Common myeloid progenitor, CD34-positive (primary cell): ENCODE data around the gene MAN2A2.

ENCODE experiments used
- CTCF ChIA-PET: fragments of 350-600 bp; sonication (Branson Sonifier 250); formaldehyde crosslinking; loops from one replicate; lab custom pipeline; 2021; ENCODE audit warnings: antibody characterized with exemption; lab: Charles Lee
- POLR2A ChIA-PET: fragments of 350-600 bp; sonication (Branson Sonifier 250); formaldehyde crosslinking; loops from one replicate; lab custom pipeline; 2021; ENCODE audit warnings: antibody characterized with exemption; lab: Charles Lee
- DNase-seq, 3 donors: peaks; one replicate each; pipeline versions ENCODE4 v3.0.0 to v3.0.0-alpha.2; 2013
- H3K27ac ChIP-seq, 2 experiments: 1 replicate in 1 of 2; 2 replicates in 1 of 2; pipeline ENCODE4 v1.7.0; 2013; ENCODE audit warnings: inconsistent platforms in 2 of 2, low read length in 2 of 2, mild to moderate bottlenecking in 2 of 2, low read depth in 1 of 2, moderate library complexity in 1 of 2; ENCODE audit not compliant: severe bottlenecking in 2 of 2, insufficient read depth in 1 of 2, poor library complexity in 1 of 2
- H3K27me3 ChIP-seq, 5 experiments: replicated peaks in 2 of 5; 1 replicate in 3 of 5; 2 replicates in 2 of 5; pipeline versions ENCODE4 v1.6.1 to v1.7.0; 2013; ENCODE audit warnings: low read length in 4 of 5, mild to moderate bottlenecking in 2 of 5, moderate library complexity in 2 of 5, inconsistent platforms in 1 of 5; ENCODE audit not compliant: insufficient read depth in 5 of 5, control insufficient read depth in 4 of 5
- H3K36me3 ChIP-seq, 4 experiments: 1 replicate in 2 of 4; 2 replicates in 2 of 4; pipeline versions ENCODE4 v1.6.1 to v1.7.0; 2013; ENCODE audit warnings: low read length in 3 of 4, control low read depth in 1 of 4, mild to moderate bottlenecking in 1 of 4; ENCODE audit not compliant: control insufficient read depth in 4 of 4, insufficient read depth in 4 of 4
- H3K4me1 ChIP-seq, 4 experiments: 1 replicate in 3 of 4; 2 replicates in 1 of 4; pipeline versions ENCODE4 v1.6.1 to v1.7.1; 2013; ENCODE audit warnings: low read length in 3 of 4, mild to moderate bottlenecking in 3 of 4, control low read depth in 1 of 4, inconsistent platforms in 1 of 4, moderate library complexity in 1 of 4; ENCODE audit not compliant: control insufficient read depth in 4 of 4, insufficient read depth in 4 of 4; ENCODE audit errors: control extremely low read depth in 1 of 4
- H3K4me3 ChIP-seq, 7 experiments: 1 replicate in 4 of 7; 2 replicates in 3 of 7; pipeline versions ENCODE4 v1.5.1 to v1.7.0; 2013; ENCODE audit warnings: mild to moderate bottlenecking in 7 of 7, low read length in 6 of 7, moderate library complexity in 6 of 7, inconsistent platforms in 2 of 7, low read depth in 2 of 7, control low read depth in 1 of 7; ENCODE audit not compliant: insufficient read depth in 4 of 7, control insufficient read depth in 1 of 7; ENCODE audit errors: extremely low read depth in 1 of 7
- H3K9me3 ChIP-seq, 5 experiments: 1 replicate in 4 of 5; 2 replicates in 1 of 5; pipeline versions ENCODE4 v1.6.1 to v1.7.1; 2013; ENCODE audit warnings: low read length in 4 of 5, mild to moderate bottlenecking in 2 of 5, inconsistent platforms in 1 of 5, low read depth in 1 of 5, moderate library complexity in 1 of 5; ENCODE audit not compliant: control insufficient read depth in 4 of 5, insufficient read depth in 2 of 5; ENCODE audit errors: control extremely low read depth in 1 of 5
- WGBS: methylation state at CpG from one replicate; pipeline ENCODE4 v1.1.5; 2013; ENCODE audit not compliant: insufficient coverage; 5-methylcytosine and 5-hydroxymethylcytosine counted together

Gene MAN2A2

GRCh38 chr15:90902040-90902839 lies 862 bp upstream of the MAN2A2 start:
- Histone ChIP-seq H3K9me3 (no peaks in the 10 kb centered on the region), H3K36me3 (peaks cover 5 to 26% (median 26%) of the 10 kb centered on the region in 4 experiments), H3K27ac (peak overlapping the region; percentile 85 to 93), H3K27me3 (no peaks in the 10 kb centered on the region), H3K4me1 (peaks cover 2 to 24% (median 20%) of the 10 kb centered on the region in 4 experiments), H3K4me3 (peak overlapping the region; percentile 69 to 85 (median 79))
- peak; percentile 74 to 82 (median 80) for DNase-seq
- 0% methylated on average over 71 of the region's 71 CpGs for WGBS
- CTCF ChIA-PET = interaction anchor here (0.7 to 16.2 kb wide), 6 partner anchors 9 to 371 kb away, joined by 3 to 258 read pairs (median 14); partner anchors contain the start of genes FES, HDDC3 and UNC45A
- POLR2A ChIA-PET = interaction anchor here (0.5 to 3.7 kb wide), 7 partner anchors 14 to 204 kb away, joined by 3 to 32 read pairs (median 4); partner anchors contain the start of genes FES, HDDC3, RCCD1 and UNC45A

GRCh38 chr15:90903733-90904536 lies 833 bp downstream of the MAN2A2 start:
- peak in 1 of 3 donors; percentile 26 for DNase-seq

DNA sequence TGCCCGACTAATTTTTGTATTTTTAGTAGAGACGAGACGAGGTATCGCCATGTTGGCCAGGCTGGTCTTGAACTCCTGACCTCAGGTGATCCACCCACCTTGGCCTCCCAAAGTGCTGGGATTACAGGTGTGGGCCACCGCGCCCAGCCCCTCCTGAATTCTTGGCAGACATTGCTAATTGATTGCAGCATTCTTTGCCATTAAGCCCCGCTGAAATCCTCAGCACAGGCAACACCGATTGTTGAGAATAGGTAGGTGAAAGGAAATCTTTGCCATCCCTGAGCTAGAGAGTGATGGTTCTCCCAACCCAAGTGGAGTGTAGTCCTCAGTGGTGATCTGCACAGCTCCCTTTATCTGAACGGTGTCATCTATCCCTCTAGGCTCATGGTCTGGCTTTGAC lies 1.6 kb downstream of the MAN2A2 start:
- no peak overlapping the region for H3K4me3 ChIP-seq
- H3K36me3 ChIP-seq = peaks cover 9 to 45% (median 39%) of the 10 kb centered on the region in 4 experiments
- CTCF ChIA-PET = interaction anchor here (1.0 to 16.2 kb wide), 5 partner anchors 9 to 29 kb away, joined by 3 to 258 read pairs (median 10); partner anchors contain the start of genes HDDC3 and UNC45A
- peaks cover 2 to 24% (median 20%) of the 10 kb centered on the region in 4 experiments for H3K4me1 ChIP-seq
- H3K27me3 ChIP-seq = no peaks in the 10 kb centered on the region
- DNase-seq = no peak
- H3K9me3 ChIP-seq = no peaks in the 10 kb centered on the region
- WGBS = 98% methylated on average over 8 of the region's 9 CpGs
- POLR2A ChIA-PET = no interaction called here
- H3K27ac ChIP-seq = no peak overlapping the region

More at GRCh38 chr15:90903733-90904536, 833 bp downstream of the MAN2A2 start:
- ChIA-PET POLR2A (interaction anchor here (0.7 to 3.7 kb wide), 4 partner anchors 12 to 31 kb away, joined by 3 to 32 read pairs (median 6); partner anchors contain the start of genes FES, HDDC3 and UNC45A), CTCF (interaction anchor here (0.8 to 16.2 kb wide), 8 partner anchors 10 to 909 kb away, joined by 3 to 258 read pairs (median 5); partner anchors contain the start of genes HDDC3 and UNC45A)
- Histone ChIP-seq H3K4me3 (peak overlapping the region in 6 of 7 experiments; percentile 69 to 85 (median 77)), H3K9me3 (no peaks in the 10 kb centered on the region), H3K4me1 (peaks cover 2 to 24% (median 20%) of the 10 kb centered on the region in 4 experiments), H3K27ac (peak overlapping the region; percentile 80 to 91), H3K27me3 (no peaks in the 10 kb centered on the region), H3K36me3 (peaks cover 9 to 40% (median 35%) of the 10 kb centered on the region in 4 experiments)
- WGBS = 73% methylated on average over 11 of the region's 18 CpGs

DNA sequence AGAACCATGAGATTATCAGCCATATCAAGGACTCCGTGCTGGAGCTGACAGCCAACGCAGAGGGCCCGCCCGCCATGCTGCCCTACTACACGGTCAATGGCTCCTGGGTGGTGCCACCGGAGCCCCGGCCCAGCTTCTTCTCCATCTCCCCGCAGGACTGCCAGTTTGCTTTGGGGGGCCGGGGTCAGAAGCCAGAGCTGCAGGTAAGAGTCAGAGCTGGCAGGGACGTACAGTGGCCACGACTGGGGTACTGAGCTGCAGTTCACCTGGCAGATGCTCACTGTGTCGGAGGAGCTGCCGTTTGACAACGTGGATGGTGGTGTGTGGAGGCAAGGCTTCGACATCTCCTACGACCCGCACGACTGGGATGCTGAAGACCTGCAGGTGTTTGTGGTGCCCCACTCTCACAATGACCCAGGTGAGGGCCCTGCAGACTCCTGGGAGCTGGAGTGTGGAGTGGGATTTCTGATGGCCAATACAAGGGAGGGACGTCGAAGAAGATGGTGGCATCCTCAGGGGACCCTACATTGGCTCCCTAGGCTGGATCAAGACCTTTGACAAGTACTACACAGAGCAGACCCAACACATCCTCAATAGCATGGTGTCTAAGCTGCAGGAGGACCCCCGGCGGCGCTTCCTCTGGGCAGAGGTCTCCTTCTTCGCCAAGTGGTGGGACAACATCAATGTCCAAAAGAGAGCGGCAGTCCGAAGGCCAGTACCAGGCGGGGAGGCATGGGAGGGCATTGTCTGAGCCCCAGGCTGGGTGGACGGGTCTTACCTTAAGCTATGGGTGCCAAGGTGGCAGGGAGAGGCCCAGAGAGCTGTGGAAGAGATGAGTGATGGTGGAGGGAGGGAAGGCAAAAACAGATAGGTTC lies 2.4 kb downstream of the MAN2A2 start:
- no peak overlapping the region for H3K27ac ChIP-seq
- no peak overlapping the region for H3K4me3 ChIP-seq
- WGBS = 96% methylated on average over 25 of the region's 28 CpGs
- POLR2A ChIA-PET = interaction anchor here (0.6 to 1.3 kb wide), 3 partner anchors 10 to 217 kb away, joined by 4 read pairs; partner anchors contain the start of gene HDDC3
- peaks cover 9 to 53% (median 46%) of the 10 kb centered on the region in 4 experiments for H3K36me3 ChIP-seq
- H3K9me3 ChIP-seq = no peaks in the 10 kb centered on the region
- no peaks in the 10 kb centered on the region for H3K27me3 ChIP-seq
- peaks cover 2 to 24% (median 20%) of the 10 kb centered on the region in 4 experiments for H3K4me1 ChIP-seq
- CTCF ChIA-PET = interaction anchor here (1.0 to 16.2 kb wide), 6 partner anchors 9 to 28 kb away, joined by 3 to 258 read pairs (median 8); partner anchors contain the start of genes HDDC3 and UNC45A
- no peak for DNase-seq

GRCh38 chr15:90906181-90906849 lies 3.2 kb downstream of the MAN2A2 start:
- H3K27ac ChIP-seq = no peak overlapping the region
- ChIA-PET CTCF (interaction anchor here (1.7 to 16.2 kb wide), 4 partner anchors 8 to 27 kb away, joined by 4 to 258 read pairs (median 53); partner anchors contain the start of genes HDDC3 and UNC45A), POLR2A (interaction anchor here (0.6 to 1.3 kb wide), 2 partner anchors 9 to 218 kb away, joined by 4 read pairs; no protein-coding TSS in a partner anchor)
- H3K27me3 ChIP-seq = no peaks in the 10 kb centered on the region
- no peak overlapping the region for H3K4me3 ChIP-seq
- peaks cover 2 to 20% (median 17%) of the 10 kb centered on the region in 4 experiments for H3K4me1 ChIP-seq
- H3K9me3 ChIP-seq = no peaks in the 10 kb centered on the region
- peaks cover 11 to 61% (median 54%) of the 10 kb centered on the region in 4 experiments for H3K36me3 ChIP-seq
- no peak for DNase-seq
- 99% methylated on average over 9 of the region's 11 CpGs for WGBS
